ENCODE measurements around the gene KLHL25.

The KLHL25 gene

GRCh38 chr15:85777250-85778106, 17.2 kb downstream of the KLHL25 start:
- no peak for DNase-seq

DNA sequence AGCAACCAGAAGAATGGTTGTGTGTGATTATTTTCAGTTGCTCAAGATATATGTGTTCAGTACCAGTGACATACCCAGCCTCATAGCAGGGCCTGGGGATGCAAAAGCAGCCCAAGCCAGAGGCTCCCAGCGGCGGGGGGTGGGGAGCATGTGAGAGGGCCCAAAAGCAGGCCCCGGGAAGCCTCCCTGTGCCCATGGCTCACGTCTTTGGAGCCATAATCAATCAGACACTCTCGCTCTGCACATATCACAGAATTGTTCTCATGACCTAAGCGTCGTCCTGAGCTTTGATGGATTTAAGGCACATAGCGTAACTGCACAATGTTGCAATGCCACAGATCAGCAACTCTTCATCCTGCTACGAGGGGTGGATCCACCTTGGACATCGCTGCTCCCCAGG, 20.8 kb downstream of the KLHL25 start:
- no peak for DNase-seq

DNA sequence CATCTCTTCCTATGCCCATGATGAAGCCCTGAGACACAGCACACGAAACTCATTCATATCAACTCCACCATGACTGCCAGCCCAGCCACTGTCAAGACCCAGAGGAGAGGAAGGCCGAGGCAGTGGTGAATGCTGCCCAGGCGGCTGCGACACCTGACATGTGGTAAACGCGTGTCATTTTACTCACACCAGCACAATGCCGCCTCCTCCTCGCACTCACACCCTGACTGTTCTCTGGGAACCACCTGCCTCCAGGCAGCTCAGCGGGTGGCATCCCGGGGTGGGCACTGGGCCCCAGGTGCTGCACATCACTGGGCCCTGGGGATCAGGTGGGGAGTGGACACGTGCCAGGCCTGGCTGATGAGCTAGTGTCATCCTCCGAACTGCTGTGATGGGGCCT, 21.5 kb downstream of the KLHL25 start:
- no peak for DNase-seq

- no peak for DNase-seq
Observed at GRCh38 chr15:85772668-85773067, 22.1 kb downstream of the KLHL25 start.

DNA sequence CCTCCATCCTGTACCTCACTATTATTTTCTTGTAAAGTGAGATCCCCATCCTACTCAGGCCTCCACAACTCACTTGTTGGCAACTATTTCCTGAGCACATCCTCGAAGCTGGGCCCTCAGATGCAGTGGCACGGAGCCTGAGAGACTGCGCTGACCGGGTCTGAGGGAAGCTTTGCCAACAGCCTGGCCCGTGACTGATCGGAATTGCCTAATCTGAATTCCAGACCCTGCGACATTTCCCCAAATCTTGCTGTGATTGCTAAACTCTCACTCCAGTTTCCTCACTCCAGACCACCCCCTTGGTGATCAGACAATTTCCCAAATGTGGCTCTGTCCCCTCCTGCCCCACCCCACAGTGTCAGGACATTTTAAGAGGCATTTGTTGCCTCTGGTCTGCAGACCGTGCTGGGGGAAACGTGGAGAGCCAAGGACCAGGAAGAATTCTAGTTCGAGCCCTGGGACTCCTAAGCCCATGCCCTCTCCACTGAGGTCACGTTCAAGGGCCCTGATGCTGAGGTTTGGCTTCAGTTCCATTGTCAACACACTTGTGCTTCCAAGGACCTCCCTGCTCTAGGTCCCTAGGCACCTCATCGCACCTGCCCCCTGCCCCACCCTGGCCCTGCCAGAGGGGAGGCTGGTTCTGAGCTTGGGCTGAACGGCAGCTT, 22.8 kb downstream of the KLHL25 start:
- DNase-seq = peak; percentile 67

GRCh38 chr15:85771271-85771670, 23.5 kb downstream of the KLHL25 start:
- DNase-seq = no peak

- DNase-seq = no peak
Observed at GRCh38 chr15:85770096-85771041, 24.4 kb downstream of the KLHL25 start.

DNA sequence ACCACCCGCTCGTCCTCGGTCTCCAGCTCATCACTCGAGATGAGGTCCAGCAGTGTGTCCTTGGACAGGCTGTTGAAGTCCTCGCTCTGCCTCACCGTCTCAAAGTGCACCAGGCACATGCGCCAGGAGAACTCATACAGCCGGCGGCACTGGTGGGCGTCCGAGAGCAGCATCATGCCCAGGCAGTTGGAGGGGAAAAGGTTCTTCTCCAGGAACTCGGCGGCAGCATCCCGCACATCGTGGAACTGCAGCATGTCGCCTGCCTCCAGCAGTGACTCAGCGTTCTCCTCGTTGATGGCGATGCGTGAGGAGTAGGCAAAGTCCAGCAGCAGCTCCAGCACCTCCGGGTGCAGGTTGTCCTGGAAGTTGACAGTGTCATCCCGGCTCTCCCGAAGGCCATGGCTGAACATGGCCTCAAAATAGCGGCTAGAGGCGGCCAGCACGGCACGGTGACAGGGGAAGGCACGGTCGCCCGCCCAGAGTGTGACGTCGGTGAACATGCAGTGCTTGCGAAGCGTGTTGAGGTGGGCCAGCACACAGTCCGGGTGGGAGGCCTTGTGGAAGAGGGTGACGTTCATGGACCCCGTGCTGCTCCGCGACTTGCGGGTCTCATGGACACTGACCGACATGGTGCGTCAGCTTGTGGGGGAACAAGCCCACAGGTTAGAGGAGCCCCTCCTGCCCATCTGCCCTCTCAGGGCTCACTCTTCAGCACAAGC, 25.4 kb downstream of the KLHL25 start:
- DNase-seq = no peak

DNA sequence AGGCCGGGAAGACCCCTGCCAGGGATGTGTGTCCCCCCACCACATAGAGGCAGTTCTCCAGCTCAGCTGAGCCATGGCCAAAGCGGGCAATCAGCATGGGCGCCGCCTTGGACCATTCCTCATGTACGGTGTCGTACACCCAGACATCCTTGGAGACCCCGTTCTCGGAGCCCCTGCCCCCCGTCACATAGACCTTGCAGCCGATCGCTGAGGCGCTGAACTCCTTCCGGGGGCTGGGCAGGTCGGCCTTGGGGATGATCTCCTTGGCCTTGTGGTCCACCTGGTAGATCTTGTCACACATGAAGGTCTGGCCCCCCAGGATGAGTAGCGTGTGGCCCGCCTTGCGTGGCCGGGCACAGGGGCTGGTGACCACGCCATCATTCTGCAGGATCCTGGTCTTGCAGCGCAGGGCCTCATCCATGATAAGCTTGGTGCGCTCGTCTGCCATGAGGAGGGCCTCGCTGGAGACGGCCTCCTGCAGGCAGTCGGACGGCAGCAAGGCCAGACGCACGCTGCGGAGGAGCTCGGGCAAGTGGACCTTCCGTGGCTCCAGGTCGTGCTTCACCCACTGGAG, 26.0 kb downstream of the KLHL25 start:
- no peak for DNase-seq

GRCh38 chr15:85767785-85768529, 26.8 kb downstream of the KLHL25 start:
- no peak for DNase-seq

DNA sequence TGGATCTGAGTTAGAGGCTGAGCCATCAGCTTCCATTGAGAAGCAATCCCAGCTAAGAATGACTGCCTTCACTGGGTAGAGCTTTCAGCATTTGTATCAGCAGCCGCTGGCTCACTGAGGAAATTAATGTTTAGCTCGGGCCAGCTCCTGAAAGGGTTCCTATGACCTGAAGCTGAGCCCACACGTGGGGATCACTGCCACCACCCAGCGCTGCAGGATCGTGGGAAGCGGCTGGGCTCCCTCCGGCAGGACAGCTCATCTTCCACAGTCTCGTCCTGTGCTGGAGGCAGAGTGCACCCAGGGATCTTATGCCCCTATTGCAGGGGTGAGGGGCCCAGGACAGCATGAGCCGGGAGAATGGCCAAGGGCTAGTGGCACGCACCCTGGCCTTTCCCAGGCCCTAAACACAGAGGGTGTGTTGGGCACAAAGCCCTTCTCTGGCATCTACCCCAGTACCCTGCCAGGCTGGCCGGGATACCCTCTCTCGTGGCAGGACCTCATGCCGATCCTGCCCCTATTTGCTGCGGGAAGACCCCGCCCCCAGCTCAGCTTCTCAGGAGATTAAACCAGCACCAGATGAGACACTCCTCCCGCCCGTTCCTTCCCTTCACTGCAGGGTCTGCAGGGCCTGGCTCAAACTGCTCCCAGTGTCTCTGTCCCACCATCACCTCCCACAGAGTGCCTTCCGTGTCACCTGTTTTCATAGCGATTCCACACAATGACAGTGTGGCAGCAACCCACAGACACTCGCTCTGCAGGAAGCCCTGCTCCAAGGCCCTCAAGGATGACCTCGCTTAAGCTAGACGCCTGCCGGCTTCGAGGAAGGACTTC, 28.5 kb downstream of the KLHL25 start:
- no peak for DNase-seq

DNA sequence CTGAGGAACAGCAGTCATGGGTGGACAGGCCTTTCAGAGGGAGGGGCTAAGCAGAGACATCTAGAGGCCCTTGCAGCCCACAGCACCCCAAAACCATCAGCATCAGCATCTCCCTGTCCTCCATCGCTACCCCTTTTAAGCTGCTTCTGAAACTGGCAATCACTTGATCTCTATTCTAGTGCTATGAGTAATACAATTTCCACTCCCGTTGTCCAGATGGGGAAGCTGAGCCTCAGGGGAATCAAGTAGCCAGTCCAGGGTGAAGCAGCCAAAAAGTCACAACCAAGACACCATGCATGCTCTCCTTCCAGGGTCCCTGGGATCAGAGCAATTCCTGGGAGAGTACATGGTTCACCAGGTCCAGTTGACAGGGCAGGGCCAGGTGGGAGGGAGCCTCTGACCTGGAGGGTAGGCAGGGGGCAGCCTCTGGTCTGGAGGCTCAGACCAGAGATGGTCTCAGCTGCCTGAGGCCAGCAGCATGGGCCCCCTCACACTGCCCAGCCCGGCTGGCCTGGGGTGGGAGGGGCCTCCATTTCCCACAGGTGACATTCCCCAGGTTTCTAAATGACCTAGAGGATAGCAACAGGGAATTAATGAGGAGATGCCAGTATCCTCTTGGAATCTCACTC, 30.0 kb downstream of the KLHL25 start:
- no peak for DNase-seq

GRCh38 chr15:85763673-85764633, 30.8 kb downstream of the KLHL25 start:
- DNase-seq = no peak

DNA sequence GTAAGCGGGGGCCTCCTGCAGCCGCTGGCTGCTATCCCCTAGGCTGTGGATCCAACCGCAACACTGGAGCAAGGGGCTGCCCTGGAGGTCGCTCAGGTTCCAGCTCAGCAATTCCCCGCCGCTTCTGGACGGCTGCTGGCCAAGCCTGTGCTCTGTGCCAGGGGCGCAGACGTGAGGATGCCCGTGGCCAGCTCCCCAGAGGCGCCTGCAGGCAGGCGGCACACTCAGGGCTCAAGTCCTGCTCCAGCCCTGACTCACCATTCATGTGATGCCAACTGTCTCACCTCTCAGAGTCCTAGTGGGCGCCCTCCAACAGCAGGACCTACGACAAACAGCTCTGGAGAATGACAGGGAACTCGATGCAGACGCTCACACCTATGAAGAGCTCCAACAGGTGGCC, 31.6 kb downstream of the KLHL25 start:
- DNase-seq = no peak

GRCh38 chr15:85762756-85763127, 32.0 kb downstream of the KLHL25 start:
- DNase-seq = no peak

- DNase-seq = no peak
Observed at GRCh38 chr15:85762039-85762755, 32.5 kb downstream of the KLHL25 start.

DNA sequence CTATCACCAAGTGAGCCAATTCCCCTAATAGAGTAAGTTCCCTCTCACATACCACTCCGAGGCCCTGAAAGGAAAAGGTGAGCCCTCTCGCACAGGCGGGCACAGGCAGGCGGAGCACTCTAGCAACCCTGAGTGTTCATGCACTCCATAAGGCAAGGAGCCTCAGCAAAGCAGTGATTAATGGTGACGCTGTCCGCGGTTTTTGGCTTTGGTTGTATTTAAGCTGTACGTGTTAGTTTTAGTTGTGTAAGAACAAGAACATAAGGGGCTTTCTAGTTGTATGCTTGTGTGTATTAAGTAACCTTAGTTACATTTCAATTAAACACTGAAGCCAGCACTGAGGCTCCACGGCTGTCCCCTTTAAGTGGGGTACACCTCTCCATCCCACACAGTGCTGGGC, 33.1 kb downstream of the KLHL25 start:
- no peak for DNase-seq
